GM19023 (cell line): Measurements from ENCODE around the gene RPIA.
"Not testable (repeated sequence)": the region's sequence is repeated elsewhere in the genome, so short reads cannot be mapped to it uniquely, and the experiment has no call there.

Experiments
- ATAC-seq: cut with Tn5 transposase; IDR thresholded peaks from one replicate; pipeline ENCODE4 v1.9.1; 2021; ENCODE audit warnings: mild to moderate bottlenecking, moderate library complexity; ENCODE audit not compliant: unreplicated experiment

The RPIA gene

DNA sequence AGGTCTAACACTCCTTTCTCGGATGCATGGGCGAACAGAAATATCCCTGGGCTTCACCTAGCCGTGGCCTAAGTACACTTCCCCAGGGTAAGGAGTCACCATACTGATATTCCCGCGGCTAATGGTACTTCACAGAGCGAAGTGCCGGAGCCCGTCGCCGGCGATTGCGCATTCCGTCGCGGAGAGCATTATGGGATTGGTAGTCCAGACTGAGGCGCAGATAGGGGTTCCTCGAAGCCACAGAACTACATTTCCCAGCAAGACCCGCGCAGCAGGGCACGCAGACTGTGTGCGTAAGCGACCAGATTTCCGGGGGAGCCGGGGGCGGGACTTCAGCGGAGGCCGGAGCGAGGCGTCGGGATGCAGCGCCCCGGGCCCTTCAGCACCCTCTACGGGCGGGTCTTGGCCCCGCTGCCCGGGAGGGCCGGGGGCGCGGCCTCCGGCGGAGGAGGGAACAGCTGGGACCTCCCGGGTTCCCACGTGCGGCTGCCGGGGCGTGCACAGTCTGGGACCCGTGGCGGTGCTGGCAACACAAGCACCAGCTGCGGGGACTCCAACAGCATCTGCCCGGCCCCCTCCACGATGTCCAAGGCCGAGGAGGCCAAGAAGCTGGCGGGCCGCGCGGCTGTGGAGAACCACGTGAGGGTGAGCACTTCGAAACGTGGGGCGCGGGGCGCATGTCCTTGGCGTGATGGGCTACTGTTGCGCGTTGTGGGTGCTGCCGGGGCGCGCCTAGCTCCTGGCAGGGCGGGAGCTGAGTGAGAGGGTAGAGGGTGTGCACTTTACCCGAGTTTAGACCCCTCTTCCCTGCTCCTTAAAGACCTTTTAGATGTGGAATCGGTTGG is at the start of gene RPIA:
Gene RPIA, plus strand, starts transcription at position 335 of the 845 bp plus-strand sequence. Its CDS starts 26 bp downstream, at position 361.
- ATAC-seq = peak; percentile 94

DNA sequence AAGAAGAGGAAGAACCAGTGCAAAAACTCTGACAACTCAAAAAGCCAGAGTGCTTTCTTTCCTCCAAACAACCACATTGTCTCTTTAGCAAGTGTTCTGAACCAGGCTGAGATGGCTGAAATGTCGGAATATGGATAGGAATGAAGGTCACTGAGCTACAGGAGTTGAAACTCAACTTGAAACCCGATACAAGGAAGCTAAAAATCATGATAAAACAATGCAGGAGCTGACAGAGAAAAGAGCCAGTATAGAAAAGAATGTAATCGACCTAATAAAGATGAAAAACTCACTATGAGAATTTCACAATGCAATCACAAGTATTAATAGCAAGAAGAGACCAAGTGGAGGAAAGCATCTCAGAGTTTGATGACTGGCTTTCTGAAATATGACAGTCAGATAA is 49.2 kb upstream of the RPIA start:
- no peak for ATAC-seq

DNA sequence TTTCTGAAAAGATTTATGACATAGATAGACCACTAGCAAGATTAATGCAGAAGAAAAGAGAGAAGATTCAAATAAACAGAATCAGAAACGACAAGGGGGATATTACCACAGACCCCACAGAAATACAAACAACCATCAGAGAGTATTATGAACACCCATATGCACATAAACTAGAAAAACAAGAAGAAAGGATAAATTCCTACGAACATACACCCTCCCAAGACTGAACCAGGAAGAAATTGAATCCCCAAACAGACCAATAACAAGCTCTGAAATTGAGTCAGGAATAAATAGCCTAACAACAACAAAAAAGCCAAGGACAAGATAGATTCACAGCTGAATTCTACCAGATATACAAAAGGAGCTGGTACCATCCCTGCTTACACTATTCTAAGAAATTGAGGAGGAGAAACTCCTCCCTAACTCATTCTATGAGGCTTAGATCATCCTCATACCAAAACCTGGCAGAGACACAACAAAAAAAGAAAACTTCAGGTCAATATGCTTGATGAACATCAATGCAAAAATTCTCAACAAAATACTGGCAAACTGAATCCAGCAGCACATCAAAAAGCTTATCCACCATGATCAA is 46.1 kb upstream of the RPIA start:
- not testable (repeated sequence) for ATAC-seq

DNA sequence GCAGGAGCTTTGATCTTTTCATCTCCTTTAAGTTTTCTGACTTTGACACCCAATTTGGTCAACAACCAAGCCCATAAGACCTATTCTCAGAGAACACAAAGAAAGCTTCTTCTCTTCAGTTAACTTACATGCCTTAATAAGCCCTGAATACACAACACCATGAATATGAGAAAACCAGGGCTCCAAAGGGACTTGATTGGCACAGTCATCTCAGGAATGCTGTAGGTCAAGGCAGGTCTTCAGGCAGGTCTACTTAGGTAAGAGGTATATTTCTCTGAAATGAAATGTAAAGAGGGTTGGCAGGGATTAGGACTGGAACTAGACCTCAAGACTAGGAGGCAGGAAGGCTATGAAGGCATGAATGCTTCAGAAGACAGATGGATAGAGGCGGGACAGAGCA is 39.8 kb upstream of the RPIA start:
- ATAC-seq = no peak

DNA sequence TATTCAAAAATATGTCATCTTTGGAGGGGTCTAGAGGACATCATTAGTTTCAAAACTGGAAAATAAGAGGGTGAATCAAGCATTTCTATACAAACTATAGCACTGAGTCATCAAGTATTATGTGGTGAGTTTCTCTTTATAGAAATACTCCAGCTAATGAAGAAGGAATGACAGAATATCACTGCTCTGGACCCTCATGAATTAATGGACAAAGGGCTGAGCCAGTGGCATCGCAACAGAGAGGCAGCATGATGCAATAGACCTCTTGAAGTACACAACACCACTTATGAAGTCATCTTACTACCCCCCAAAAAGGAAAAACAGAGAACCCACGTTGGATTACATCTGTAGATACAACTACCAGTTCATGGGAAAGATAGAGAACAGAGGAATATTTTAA is 36.8 kb upstream of the RPIA start:
- ATAC-seq = no peak

DNA sequence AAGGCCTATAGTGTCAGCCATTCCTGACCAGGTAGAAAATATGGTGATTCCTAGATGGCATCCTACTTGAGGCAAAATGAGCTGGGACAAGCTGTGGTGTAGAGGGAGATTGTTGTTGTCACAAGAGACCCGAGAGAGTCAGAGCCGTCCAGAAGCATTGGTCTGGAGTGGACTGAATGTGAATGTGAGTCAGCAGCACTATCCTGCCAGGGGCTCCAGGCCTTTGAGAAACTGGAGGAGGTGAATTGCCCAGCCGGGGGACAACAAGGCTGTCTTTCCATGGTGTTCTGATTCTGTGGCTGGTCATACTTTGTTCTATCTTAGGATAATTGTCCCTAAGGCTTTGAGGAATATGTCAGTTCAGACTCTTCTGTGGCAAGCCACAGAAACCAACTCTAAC is 34.8 kb upstream of the RPIA start:
- no peak for ATAC-seq

DNA sequence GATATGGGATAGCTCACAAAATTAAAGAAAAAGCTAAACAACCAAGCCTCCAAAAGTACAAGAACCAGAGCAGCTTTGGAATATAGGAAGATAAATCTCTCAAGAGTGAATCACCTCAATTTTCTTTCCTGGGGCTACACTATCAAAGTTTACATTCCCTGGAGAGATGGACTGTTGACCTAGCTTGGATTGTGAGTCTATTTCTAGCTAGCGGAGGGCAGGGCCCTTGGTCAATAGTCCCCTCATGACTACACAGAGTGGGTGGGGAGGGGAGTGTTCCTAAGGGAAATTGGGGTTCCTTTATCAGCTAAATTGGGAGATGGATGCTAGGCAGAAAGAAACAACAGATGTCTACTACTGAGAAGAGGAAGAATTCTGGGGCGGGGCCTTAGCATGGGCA is 34.3 kb upstream of the RPIA start:
- ATAC-seq = no peak

DNA sequence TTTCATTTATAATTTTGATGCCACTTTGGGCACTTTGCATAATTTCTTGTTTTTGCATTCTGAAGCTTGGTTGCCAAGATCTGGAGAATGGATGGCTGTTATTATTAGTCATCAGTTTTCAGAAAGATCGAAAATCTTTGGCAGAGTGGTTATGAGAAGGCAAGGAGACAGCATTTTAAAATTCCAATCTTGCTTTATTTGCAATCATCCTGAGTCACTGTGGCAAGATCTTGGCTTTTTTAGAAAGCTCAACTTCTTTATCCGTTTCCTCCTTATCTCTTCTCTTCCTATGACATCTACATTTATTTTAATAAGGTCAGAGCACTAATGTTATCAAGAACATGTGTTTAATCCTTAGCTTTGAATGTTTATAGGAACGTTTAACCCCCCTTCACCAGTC is 33.1 kb upstream of the RPIA start:
- ATAC-seq = no peak

DNA sequence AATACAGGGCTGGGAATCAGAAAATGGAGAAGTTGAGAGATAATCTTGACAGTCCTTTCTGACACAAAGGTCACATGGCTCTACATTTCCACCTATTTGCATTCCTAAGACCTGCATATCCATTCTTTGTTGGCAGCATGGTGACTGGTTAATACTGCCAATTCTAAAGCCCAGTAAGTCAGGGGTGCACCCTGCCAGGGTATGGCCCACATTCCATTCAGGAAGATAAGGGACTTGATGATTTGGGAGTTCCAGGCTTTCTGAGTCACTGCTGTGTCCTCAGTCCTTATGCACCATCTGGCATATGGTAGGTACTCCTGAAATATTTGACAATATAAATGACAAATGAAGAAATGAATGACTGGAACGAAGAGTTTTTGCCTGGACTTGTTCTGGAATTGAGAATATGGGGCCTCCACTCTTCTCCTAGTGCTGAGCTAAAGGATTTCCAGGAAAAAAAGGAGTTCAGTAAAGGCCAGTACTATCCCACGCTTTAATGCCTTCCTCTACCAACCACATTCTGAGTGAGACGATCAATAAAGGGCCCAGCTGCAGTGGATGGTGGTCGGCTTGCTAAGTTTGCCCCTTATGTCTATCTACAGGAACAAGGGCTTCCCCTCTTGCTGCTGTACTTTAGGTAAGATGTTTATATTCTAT is 32.5 kb upstream of the RPIA start:
- no peak for ATAC-seq

DNA sequence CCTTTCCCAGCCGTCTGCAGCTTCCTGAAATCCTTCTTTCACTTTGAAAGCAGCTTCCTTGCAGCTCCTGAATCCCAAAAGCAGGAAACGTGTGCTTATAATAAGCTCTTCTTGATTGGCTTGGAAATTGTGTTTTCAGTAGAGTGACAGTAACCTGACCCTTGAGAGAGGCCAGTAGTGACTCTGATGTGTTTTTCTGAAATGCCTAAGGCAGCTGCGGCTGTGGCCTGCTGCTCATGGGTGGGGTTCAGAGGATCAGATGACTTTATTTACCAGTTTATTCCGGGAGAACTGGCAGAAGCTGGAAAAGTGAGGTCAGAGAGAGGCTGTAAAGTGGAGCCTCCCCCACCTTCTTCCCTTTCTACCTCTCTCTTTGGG is 31.9 kb upstream of the RPIA start:
- no peak for ATAC-seq

DNA sequence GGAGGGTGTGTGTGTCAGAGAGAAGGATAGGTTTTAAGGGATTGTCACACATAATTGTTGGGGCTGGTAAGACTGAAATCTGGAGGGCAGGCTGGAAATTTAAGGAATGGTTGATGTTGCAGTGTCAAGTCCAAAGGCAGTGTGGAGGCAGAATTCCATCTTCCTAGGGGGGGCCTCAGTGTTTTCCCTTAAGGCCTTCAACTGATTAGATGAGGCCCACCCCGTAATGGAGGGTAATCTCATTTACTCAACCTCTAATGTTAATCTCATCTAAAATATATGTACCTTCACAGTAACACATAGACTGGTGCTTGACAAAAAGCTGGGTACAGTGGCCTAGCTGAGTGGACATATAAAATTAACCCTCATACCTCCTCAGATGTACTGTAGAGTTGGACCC is 30.9 kb upstream of the RPIA start:
- ATAC-seq = no peak

DNA sequence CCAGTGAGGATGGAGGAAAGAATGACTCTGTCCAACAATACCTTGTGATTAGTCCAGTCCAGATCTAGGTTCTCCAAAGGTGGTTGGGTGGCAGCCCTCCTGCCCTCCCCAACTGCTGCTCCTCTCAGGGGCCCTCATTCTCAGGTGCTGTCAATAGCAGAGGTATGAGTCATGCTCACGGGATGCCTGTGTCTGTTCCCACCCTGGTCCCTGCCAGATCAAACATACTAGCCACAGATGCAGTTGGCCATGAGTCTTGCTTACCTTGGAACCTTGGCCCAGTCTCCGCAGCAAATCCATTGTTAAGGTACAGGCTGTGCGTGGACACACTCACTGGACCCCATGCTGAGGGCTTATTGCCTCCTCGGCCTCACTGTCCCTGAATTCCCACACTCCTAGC is 24.9 kb upstream of the RPIA start:
- ATAC-seq = no peak

DNA sequence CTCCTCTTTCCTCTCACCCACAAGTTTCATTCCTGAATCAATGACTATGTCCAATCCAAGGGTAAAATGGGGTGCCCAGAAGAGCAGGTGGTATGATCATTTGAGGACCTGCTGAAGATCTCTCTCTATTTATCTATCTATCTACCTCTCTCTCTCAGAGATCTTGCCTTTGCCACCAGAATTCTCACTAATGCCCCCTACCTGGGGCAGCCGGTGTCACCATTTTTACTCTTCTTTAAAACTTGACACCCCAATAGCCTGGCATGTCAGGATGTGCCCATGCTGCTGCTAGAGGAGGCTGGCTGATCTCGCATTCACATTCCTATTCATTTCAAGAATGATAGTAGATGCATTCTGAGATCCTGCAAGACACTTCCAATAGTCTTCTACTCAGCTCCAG is 24.3 kb upstream of the RPIA start:
- no peak for ATAC-seq

DNA sequence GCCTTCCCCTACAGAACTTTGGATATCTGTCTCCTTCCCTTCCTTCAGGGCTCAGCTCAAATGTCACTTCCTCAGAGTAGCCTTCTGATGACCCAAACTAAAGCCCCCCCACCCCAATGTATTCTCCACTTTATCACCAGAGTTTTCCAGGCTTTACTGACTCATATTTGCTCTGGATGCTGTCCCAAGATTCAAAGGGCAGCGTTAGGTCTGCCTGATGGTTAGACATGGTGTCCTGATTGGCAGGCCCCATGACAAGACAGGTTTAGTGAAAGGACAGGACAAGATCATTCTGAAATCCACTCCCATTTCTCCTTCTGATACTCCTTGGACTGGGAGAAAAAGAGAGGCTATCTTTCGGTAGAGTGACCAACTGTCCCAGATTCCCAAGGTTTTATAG is 22.6 kb upstream of the RPIA start:
- ATAC-seq = no peak

DNA sequence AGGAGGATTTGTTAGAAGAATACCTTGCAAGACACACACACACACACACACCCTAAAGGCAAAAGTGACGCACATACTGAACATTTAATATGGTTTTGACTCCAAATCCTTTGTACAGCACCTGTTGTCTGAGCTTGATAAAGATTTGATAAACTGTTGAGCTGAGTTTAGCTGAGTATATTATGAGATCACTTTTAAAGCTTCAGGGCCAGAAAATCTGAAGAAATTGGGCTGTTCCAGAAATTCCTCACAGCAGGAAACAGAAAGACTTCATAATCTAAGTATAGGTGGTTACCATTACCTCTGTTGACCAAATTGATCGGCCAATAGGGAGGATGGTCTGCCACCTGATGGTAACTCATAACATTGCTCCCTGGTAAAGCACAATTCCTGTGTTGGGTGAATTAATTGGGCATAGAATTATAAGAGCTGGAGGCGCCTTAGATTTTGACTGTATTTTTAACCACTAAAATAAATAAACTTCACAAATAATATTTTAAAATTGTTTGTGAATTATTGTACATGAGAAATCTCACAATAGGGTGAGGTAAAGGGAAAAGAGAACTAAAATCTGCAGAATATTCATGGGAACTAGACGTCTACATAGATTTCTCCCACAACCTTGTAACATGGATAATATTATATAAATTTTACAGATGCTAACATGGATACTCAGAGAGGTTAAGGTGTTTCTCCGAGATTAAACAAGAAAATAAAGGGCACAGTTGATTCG is 21.8 kb upstream of the RPIA start:
- no peak for ATAC-seq

DNA sequence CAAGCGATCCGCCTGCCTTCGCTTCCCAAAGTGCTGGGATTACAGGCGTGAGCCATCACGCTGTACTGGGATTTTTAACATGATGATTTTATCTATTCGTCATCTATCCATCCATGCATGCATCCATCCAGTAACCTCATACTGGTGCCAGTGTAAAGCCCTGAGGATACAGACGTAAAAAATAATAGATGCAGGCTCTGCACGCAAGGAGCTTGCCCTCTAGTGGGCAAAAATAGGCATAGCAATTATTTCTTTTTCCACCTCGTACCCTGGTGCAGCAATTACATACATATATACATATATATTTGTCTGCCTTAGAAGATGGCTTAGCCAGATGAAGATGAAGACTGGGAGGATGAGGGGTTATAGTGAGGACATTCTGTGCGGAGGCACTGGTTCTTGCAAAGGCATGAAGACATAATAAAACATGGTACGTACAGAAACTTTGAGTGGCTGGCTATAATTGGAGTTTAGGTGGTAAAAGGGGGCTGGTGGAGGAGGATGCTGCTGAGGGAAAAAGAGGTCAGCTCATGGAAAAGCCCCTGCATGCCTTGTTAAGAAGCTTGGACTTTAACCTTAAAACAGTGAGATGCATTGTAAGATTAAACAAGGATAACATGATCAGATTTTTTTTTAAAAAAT is 19.6 kb upstream of the RPIA start:
- no peak for ATAC-seq

DNA sequence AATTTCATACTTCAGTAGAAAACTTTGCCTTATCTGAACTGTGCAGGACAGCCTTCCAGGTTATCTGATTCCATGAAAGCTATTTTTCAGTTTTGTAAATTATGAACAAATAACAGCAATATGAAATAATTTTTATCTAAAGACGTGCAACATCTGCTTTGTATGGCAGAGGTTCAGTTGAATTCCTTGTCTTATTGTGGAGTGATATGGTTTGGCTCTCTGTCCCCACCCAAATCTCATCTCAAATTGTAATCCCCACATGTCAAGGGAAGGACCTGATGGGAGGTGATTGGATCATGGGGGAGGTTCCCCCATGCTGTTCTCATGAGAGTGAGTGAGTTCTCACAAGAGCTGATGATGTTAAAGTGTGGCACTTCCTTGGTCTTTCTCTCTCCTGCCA is 18.1 kb upstream of the RPIA start:
- no peak for ATAC-seq

DNA sequence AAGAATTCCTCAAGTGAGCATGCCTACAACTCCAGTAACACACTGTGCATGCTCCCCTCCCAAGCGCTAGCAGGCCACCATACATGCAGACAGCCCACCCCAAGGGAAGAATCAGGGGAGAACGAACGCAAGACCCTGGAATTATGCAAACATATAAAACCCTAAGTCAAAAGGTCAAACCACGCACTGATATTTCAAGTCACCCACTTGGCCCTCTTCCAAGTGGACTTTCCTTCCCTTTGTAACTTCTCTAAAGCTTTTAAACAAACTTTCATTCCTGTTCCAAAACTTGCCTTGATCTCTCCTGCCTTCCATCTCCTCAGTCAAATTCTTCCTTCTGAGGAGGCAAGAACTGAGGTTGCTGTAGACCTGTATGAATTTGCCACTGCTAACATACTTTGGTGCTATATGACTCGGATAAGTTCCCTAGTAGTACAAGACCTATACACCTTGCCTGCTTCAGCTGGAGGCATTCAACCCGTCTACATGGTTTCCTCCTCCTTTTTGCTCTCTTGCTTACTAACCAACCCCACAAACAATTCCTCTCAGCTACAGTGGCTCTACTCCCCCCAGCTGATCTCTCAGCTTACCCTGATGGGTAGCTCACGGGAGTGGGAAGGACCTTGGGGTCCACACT is 11.1 kb upstream of the RPIA start:
- no peak for ATAC-seq

DNA sequence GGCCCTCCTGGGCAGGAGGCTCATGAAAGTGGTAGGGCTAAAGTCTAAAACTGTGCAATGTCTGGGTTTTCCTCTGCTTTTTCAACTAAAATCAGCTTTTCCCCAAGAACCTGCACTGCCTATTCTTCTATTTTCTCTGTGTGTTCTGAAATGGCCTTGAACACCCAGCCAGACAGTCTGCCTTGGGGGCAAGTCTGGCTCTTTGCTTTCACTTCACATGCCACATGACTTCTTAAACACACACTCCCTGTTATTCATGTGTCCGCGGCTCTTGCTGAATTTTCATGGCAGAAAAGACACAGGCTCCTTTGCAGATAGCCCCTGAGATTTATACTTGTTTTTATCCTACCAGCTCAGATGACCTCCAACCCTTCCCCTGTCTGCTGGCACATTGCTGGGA is 10.6 kb upstream of the RPIA start:
- ATAC-seq = no peak

DNA sequence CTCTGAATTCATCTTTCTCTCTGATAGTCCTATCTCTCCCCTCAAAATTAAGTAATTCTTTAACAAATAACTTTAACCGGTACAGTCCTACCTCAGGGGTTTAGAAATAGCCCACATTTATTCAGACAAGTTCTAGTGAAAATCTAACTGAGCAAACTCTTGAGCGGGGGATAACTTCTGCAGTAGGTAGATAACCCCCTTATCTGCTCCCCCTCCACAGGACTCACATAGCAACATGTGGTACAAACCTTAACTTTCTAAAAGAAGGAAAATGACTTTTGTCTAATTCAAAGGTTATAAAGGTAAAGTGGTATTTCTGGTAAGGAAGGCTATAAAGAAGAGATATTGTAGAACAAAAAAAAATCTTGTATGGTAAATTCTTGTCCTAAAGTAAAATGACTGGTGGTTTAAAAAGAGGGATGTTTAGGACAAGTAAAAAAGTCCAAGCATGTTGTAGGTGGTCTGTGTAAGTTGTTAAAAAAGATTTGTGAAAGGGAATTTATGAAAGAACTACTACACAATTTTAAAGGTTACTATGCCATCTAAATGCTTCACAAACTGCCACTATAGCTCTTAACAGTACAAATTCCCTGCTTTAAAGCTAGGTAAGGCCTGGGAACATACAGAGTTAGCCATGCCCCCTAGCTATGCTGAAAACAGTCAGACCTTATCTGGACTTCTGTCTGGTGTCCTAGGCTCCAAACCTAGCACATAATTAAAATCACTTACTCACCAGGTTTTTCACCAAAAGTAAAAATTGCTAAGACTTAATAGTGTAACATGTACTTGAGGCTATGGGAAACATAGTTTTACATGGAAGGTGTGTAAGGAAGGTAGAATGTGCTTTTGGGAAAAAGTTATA is 8.1 kb upstream of the RPIA start:
- ATAC-seq = no peak
